Testis (tissue), 3 donors: ENCODE data around the gene WDR91. TPM values are rescaled to one million over a fixed set of nuclear protein-coding genes. Genes with fewer than 3 reads are reported as not detected.
"Not testable (repeated sequence)": the region's sequence is repeated elsewhere in the genome, so short reads cannot be mapped to it uniquely, and the experiment has no call there.

Experiments used
- DNase-seq: peaks from one replicate; pipeline ENCODE4 v3.0.0-alpha.2; 2019
- H3K27ac ChIP-seq, 2 donors: fragments of 200-600 bp; sonication (generic); one replicate each; pipeline ENCODE4 v1.5.1; 2019
- H3K27me3 ChIP-seq: fragments of 200-600 bp; sonication (generic); one replicate; pipeline ENCODE4 v1.5.1; 2019
- H3K36me3 ChIP-seq: fragments of 200-600 bp; sonication (generic); one replicate; pipeline ENCODE4 v1.5.1; 2017; ENCODE audit warnings: low read depth; ENCODE audit errors: missing control alignments
- H3K4me1 ChIP-seq: fragments of 200-600 bp; sonication (generic); one replicate; pipeline ENCODE4 v1.5.1; 2019
- H3K4me3 ChIP-seq, 2 donors: fragments of 200-600 bp; sonication (generic); one replicate each; pipeline ENCODE4 v1.5.1; 2017 to 2019
- H3K9me3 ChIP-seq: fragments of 200-600 bp; sonication (generic); one replicate; pipeline ENCODE4 v1.5.1; 2017
- POLR2A ChIP-seq: fragments of 450-650 bp; IDR thresholded peaks from one replicate; pipeline ENCODE4 v1.6.1; 2017; ENCODE audit warnings: antibody characterized with exemption, mild to moderate bottlenecking, moderate library complexity
- WGBS, 2 donors: methylation state at CpG; one replicate each; pipeline ENCODE4 v1.1.5; 2018; 5-methylcytosine and 5-hydroxymethylcytosine counted together
- intact Hi-C: fragments of 100-400 bp; cut with DNase I; formaldehyde crosslinking; loops from one replicate; pipeline ENCODE4 v1.15.1; 2023; ENCODE audit warnings: low total_unique reads
- polyA plus RNA-seq: library from polyadenylated mRNA; stranded (reverse); fragments of 350-450 nt; fragmentation: Illumina TruSeq; extraction: RNeasy Lipid Tissue Mini Kit (QIAGEN cat#74804); gene quantifications from one replicate; pipeline ENCODE4 v1.2.3, GENCODE V29; 2014; ENCODE audit warnings: low read depth, low replicate concordance; ENCODE audit not compliant: insufficient read depth
- total RNA-seq, 2 donors: library from RNA; depleted of rRNA; stranded (reverse); fragments of >200 nt; gene quantifications; one replicate each; pipeline ENCODE4 v1.2.3, GENCODE V29; 2016
- TF ChIP-seq, protein P1 (sequence below), 3 experiments: fragments of 450-650 bp in 2 of 3; fragments of 200-600 bp in 1 of 3; sonication (generic) in 1 of 3; IDR thresholded peaks; one replicate each; pipeline ENCODE4 v1.5.1; 2016 to 2019; ENCODE audit warnings: antibody characterized with exemption in 3 of 3, mild to moderate bottlenecking in 2 of 3, moderate library complexity in 1 of 3

WDR91 gene
- total and polyA plus RNA-seq, 3 donors from 2014 or later, result 23.8 to 46.6 (median 29.5) TPM

DNA sequence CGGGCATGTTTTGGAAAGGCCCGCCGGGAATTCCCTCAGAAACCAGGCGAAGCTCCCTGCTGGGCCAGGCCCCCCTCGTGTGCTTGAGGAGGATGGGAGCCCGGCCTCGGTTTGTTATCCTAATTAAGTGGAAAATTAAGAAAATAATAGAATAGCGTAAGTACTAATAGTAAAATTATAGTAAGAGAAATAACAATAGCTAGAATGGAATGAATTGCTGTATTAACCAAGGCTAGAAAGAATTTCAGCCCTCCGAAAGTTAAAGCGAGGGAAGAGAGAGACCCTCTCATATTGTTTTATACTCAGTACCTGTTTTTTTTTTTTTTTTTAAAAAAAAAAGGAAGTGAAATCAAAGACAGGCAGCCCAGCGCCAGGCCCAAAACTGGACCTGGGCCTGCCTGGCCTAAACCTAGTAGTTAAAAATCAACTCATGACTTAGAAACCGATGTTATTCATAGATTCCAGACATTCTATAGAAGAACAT lies 40.3 kb downstream of the WDR91 start:
- DNase-seq, H3K9me3 ChIP-seq, H3K36me3 ChIP-seq, H3K27me3 ChIP-seq, intact Hi-C loops: not testable (repeated sequence)
- Histone ChIP-seq H3K4me1 (peaks cover 16% of the 10 kb centered on the region), H3K27ac (peak overlapping the region; percentile 84 to 93), H3K4me3 (peak overlapping the region; percentile 73 to 79)
- TF ChIP-seq, protein P1, sequence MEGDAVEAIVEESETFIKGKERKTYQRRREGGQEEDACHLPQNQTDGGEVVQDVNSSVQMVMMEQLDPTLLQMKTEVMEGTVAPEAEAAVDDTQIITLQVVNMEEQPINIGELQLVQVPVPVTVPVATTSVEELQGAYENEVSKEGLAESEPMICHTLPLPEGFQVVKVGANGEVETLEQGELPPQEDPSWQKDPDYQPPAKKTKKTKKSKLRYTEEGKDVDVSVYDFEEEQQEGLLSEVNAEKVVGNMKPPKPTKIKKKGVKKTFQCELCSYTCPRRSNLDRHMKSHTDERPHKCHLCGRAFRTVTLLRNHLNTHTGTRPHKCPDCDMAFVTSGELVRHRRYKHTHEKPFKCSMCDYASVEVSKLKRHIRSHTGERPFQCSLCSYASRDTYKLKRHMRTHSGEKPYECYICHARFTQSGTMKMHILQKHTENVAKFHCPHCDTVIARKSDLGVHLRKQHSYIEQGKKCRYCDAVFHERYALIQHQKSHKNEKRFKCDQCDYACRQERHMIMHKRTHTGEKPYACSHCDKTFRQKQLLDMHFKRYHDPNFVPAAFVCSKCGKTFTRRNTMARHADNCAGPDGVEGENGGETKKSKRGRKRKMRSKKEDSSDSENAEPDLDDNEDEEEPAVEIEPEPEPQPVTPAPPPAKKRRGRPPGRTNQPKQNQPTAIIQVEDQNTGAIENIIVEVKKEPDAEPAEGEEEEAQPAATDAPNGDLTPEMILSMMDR (IDR thresholded peaks at IDR 0.05), result peak in 1 of 3 experiments; percentile 29
- 13 to 15% methylated on average over 12 of the region's 12 CpGs for WGBS, 2 donors

DNA sequence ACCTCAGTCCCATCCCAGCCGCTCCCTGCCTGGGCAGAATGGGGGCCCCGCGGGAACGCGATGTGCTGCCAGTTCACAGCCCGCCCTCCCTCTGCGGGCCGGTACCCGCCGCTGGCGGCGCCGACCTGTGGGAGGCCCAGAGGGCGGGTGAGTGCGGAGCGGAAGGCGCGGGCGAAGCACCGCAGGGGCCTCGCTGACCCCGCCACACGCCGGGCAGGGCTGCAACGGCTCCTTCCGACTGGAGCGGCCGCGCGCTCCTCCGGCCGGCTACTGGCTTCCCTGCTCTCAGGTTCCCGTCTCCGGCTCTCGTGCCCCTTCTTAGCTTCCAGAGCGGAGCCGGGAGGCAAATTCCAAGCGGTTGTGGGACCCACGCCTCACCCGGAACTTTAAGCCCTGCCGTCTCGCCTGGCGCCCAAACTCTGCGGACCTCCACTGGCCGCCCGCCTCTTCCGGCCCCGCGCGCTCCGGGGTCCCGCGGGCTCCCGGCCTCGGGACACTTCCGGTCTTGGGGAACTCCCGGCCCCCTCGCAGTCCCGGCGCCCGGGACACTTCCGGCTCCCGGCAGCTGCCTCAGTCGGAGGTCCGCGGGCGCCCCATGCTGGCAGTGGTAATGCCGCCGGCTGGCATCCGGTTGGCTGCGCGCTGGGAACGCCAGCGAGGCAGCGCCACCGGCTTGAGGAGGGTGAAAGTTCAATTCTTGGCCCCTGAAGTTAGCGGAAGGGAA lies 40.9 kb downstream of the WDR91 start, which contains the start of gene CYREN:
TSS of gene CYREN (minus strand) at position 434 of the 724 bp plus-strand sequence. CDS start 1,785 bp downstream, outside the sequence.
- intact Hi-C loops, result no loop called here
- H3K27ac ChIP-seq, result peak within 1 kb of the TSS; percentile 84 to 93
- peaks cover 16% of the 10 kb centered on the region for H3K4me1 ChIP-seq
- H3K4me3 ChIP-seq, result peak within 1 kb of the TSS; percentile 73 to 79
- H3K36me3 ChIP-seq, result no peaks in the 10 kb centered on the region
- peak; percentile 94 for DNase-seq
- H3K9me3 ChIP-seq, result no peaks in the 10 kb centered on the region
- 1% methylated on average over 18 to 75 of the region's 77 CpGs for WGBS, 2 donors
- TF ChIP-seq, protein P1 (IDR thresholded peaks at IDR 0.05), result peak; percentile 62 to 67 (median 64)
- peak; percentile 19 for TF ChIP-seq POLR2A
- H3K27me3 ChIP-seq, result no peaks in the 10 kb centered on the region

DNA sequence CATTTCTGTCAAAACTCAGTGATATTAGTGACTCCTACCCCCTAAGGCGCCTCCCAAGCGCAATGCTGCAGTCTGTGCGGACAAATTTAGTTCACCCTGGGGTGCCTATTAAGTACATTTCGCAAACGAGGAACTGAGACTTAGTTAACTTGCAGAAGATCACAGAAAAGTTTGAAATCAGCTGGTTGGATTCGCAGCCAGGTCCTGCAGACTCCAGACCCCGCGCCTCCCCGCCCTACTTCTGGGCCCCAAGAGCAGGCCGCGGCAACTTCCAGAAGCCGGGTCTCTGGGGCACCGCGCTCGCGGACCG lies 41.4 kb downstream of the WDR91 start:
- no peaks in the 10 kb centered on the region for H3K27me3 ChIP-seq
- WGBS, 2 donors, result 2 to 4% methylated on average over 9 to 17 of the region's 17 CpGs
- no peaks in the 10 kb centered on the region for H3K36me3 ChIP-seq
- peak; percentile 67 for DNase-seq
- H3K4me1 ChIP-seq, result peaks cover 16% of the 10 kb centered on the region
- H3K27ac ChIP-seq, result peak overlapping the region; percentile 84 to 93
- no peak for TF ChIP-seq POLR2A
- TF ChIP-seq, protein P1 (IDR thresholded peaks at IDR 0.05), result no peak
- no peaks in the 10 kb centered on the region for H3K9me3 ChIP-seq
- intact Hi-C loops, result loop anchor here (10.0 kb wide), 2 partner anchors 185 to 485 kb away; partner anchors contain the start of gene AGBL3
- peak overlapping the region; percentile 73 to 79 for H3K4me3 ChIP-seq

DNA sequence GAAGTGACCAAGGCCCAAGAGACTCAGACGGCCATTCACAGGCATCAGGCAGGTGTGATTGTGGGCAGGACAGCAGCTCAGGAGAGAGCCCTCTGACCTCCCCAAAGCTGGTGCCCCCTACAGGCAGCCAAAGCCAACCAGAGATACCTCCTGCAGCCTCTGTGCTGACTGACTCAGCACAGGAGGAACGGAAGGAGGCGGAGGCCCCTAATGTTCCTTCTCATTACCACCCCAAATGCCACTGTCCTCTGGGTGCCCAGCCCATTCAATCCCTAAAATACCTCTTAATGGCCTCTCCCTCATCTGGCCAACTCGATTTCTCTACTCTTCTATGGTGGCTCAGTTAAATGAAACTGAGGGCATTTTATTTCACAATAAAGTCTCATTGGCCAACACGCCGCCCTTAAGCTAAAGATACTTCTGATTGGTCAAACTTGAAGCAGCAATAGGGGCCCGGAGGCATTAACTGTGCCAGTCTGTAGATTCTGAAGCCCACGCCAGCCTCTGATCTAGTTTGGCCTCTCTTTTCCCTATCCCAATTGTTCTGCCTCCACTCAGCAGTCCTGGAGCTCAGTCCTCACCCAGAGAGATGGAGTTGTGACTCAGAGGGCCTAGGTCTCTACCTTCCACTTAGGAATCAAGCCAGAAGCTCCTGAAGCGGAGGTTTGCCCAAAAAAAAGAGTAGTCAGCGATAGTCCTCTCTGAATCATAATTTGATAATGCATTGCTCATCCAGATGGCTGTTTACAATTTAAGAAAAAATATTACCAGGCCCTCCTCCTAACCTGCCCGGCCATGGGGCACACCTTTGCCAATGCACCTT lies 42.0 kb downstream of the WDR91 start:
- peaks cover 16% of the 10 kb centered on the region for H3K4me1 ChIP-seq
- H3K27me3 ChIP-seq, result no peaks in the 10 kb centered on the region
- no peak for DNase-seq
- no peaks in the 10 kb centered on the region for H3K9me3 ChIP-seq
- no peaks in the 10 kb centered on the region for H3K36me3 ChIP-seq
- H3K27ac ChIP-seq, result peak overlapping the region; percentile 84 to 93
- WGBS, 2 donors, result 44 to 59% methylated on average over 11 of the region's 11 CpGs
- intact Hi-C loops, result loop anchor here (10.0 kb wide), 2 partner anchors 185 to 485 kb away; partner anchors contain the start of gene AGBL3
- no peak for TF ChIP-seq POLR2A
- TF ChIP-seq, protein P1 (IDR thresholded peaks at IDR 0.05), result no peak
- peak overlapping the region; percentile 73 to 79 for H3K4me3 ChIP-seq
